ENCODE data around the gene PTGER4.

DNA sequence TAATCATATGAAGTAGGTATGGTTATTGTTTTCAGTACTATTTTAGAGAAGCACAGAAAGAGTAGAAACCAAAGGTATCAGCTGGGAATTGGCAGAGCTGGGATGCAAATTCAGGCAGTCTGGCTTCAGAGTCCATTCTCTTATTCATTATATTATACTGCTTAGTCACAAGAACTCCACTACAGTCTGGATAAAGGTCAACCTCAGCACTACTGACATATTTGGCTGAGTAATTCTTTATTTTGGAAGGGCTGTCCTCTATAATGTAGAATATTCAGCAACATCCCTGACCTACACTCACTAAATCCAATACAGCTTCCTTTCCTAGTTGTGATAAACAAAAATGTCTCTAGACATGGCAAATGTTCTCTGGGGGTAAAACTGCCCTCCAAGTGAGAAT, 37.6 kb downstream of the PTGER4 start:
- TF ChIP-seq, protein P1, sequence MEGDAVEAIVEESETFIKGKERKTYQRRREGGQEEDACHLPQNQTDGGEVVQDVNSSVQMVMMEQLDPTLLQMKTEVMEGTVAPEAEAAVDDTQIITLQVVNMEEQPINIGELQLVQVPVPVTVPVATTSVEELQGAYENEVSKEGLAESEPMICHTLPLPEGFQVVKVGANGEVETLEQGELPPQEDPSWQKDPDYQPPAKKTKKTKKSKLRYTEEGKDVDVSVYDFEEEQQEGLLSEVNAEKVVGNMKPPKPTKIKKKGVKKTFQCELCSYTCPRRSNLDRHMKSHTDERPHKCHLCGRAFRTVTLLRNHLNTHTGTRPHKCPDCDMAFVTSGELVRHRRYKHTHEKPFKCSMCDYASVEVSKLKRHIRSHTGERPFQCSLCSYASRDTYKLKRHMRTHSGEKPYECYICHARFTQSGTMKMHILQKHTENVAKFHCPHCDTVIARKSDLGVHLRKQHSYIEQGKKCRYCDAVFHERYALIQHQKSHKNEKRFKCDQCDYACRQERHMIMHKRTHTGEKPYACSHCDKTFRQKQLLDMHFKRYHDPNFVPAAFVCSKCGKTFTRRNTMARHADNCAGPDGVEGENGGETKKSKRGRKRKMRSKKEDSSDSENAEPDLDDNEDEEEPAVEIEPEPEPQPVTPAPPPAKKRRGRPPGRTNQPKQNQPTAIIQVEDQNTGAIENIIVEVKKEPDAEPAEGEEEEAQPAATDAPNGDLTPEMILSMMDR (IDR thresholded peaks at IDR 0.05; ENCODE audit: low read depth, low read length, poor library complexity, severe bottlenecking): no peak
- no peak for TF ChIP-seq EZH2phosphoT487 (IDR thresholded peaks at IDR 0.05; ENCODE audit: borderline replicate concordance, low read length)
